Dermis blood vessel endothelial cell (primary cell): ENCODE data around the gene RXRB. TPM values are rescaled to one million over a fixed set of nuclear protein-coding genes. Genes with fewer than 3 reads are reported as not detected.
A peak's percentile ranks its signal among the peaks of the same experiment; 100 is the strongest.

Experiments
- DNase-seq: peaks from one replicate; pipeline ENCODE4 v3.0.0; 2010
- total RNA-seq: library from RNA; depleted of rRNA; stranded (reverse); fragments of >200 nt; gene quantifications from 2 replicates; pipeline ENCODE4 v1.2.3, GENCODE V29; 2014

Gene RXRB
- total RNA-seq, 1 donor from 2014 or later: 27.9 TPM

DNA sequence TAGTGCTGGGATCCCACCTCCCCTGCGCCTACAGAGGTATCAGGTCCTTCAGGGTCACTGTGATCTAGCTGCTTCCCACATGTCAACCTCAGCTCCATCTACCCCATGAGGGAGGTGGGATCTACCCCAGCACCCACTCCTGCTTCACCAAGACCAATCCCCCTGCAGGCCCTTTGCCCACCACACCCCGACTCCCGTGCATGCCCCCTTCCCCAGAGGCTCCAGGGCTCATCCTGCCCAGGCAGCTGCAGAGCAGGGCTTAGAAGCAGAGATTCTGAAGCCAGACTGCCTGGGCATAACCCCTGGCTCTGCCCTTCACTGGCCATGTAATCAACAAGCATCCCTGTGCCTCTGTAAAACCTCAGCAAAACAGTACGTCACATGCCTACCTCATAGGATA is 25.7 kb downstream of the RXRB start:
- DNase-seq: no peak

DNA sequence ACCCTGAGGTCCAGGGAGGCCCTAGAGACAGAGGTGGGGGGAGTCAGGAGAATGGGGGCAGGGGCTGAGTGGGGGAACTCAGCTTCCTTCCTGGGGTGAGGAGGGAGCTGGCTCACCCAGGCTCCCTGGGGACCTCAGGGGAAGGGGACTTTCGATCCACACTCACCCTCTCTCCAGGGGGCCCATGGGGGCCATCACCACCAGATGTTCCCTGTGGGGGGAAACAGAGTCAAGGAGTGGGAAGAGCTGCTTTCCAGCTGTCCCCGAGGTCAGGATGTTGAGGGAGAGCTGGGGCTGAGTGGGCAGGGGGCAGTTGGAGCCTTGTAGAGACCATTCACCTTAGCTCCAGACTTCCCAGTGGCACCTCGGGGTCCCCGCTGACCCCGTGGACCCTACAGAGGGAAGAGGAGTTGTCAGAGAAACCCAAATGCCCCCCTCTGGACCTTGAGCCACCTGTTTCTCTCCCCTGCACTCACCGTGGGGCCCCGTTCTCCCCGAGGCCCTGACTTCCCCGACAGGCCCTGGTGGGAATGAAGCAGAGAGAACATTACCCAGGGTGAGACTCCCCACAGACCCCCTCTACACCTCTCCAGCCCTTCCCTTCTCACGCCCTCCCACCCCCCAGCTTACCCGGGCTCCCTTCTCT is 26.8 kb downstream of the RXRB start:
- no peak for DNase-seq

DNA sequence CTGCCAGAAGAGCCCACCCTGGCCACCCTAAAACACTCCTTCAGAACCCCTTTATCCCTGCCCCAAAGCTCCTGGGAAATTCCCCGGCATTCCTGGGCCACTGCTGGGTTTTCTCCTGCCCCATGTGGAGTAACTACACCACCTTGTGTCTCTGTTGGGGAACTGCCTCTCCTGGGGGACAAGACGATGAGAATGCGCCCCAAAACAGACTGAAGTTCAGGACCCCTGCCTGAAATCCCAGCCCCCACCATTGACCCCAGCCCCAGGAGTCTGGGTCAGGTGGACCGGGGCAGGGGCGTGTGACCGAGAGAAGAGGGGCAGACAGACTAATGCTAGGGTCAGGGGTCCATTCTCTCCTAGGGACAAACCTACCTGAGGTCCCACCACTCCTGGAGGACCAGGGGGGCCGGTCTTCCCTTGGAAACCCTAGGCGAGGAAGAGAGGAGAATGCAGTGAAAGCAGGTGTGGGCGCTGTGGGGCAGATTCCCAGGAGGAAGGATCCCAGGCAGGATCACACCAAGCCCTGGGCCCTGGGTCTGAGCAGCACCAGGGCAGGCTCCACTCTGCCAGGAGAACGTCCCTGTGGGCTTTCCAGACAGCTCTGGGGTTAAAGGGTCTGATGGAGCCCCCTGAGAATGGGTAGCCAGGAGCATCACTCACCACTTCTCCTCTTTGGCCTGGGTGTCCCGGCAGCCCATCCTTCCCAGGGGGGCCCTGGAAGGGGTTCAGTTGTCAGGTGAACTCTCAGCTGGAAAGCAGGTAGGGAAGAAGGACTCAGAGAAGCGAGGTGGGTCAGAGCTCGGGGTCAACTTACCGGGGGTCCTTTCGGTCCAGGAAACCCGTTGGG is 27.6 kb downstream of the RXRB start:
- DNase-seq: peak; percentile 52

DNA sequence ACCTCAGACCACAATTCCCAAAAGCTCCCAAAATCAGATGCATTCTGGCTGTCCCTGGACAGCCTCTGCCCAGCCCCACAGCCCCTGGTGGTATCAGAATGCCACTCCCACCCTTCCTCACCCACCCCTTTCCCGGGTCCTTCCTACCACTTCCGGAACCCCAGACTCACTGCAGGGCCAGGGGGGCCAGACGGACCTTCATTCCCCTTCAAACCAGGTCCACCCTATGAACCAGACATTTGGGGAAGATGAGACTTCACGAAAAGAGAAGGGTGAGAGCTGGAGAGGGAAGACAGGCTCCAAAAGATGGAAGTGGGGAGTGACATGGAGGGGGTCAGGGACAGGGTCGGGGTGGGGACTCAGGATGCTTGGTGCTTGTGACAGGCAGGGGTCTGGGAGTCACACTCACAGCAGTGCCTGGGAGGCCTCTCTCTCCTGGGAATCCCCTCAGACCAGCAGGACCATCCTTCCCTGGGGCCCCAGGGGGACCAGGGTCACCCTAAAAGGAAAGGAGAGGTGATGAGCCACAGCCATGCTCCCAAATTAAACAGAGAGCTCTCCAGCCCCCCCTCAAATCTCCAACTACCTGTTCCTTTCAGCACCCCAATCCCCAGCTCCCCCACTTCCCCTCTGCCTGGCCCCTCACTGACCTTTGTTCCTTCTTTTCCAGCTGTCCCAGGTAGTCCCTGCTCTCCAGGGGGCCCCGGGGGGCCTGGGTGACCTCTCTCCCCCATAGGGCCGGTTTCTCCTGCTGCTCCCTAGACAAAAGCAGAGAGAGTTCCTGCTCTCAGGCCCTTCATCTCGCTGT is 28.4 kb downstream of the RXRB start:
- DNase-seq: no peak

DNA sequence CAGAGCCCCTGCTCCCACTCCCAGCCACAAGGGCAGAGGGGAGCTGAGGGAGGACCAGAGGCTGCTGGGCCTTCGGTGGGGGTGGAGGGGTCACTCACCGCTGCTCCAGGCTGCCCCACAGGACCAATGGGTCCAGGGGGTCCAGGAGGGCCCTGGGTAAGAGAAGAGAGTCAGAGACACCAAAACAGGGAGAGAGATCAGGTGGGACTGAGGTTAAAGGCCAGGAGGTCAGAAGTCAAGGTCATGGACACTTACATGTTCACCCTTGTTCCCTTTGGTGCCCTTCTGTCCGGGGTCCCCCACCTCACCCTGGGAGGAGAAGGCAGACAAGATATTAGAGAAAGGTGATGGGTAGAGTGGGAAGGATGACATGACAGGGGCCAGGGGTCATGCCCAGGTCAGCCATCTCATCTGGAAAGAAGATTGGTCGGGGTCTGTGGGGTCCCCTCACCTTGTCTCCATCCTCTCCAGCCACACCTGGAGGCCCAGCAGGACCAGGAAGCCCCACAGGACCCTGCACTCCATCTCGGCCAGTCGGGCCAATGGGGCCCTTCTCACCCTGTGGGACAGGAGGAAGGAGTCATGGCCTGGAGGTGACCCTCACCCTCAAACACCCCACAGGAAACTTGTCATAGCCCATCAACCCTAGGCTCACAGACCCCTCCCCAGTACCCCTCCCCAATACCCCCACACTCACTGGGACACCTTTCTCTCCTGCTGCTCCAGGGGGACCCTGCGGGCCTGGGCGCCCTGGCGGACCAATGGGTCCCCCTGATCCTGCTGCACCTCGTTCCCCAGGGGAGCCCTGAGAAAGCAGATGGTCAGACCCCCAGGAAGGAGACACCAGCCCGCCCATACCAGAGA is 29.2 kb downstream of the RXRB start:
- DNase-seq: no peak

DNA sequence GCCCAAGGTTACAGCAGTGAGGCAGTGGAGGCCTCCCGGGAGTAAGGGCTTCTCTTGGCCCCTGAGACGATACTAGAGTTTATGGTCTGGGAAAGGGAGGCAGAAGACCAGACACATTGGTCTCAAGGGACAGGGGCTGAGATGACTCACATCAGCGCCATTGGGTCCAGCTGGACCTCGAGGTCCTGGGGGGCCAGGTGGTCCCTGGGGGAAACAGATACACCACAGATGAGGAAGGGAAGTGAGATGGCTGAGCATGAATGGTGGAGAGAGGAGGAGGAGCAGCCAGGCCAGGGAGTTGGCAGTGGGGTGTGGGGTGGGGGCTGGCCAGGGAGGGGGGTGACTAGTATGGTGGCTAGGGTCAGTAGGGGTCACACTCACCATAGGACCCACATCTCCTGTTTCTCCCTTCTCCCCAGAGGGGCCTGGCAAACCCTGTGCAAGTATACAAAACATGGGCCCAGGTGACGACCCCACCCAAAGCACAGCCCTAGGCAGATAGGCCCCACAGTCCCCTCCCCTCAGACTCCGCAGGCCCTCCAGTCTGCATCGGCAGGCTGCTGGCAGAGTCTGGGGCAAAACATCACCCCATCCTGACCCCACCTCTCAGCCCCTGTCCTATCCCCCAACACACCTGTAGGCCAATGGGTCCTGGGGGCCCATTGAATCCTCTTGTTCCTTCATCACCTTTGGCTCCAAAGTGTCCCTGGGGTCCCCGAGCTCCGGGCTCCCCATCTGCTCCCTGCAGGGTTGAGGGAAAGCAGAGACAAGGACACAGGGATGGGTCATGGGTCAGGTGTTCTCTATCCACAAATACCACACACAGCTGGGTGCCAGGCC is 30.1 kb downstream of the RXRB start:
- no peak for DNase-seq

DNA sequence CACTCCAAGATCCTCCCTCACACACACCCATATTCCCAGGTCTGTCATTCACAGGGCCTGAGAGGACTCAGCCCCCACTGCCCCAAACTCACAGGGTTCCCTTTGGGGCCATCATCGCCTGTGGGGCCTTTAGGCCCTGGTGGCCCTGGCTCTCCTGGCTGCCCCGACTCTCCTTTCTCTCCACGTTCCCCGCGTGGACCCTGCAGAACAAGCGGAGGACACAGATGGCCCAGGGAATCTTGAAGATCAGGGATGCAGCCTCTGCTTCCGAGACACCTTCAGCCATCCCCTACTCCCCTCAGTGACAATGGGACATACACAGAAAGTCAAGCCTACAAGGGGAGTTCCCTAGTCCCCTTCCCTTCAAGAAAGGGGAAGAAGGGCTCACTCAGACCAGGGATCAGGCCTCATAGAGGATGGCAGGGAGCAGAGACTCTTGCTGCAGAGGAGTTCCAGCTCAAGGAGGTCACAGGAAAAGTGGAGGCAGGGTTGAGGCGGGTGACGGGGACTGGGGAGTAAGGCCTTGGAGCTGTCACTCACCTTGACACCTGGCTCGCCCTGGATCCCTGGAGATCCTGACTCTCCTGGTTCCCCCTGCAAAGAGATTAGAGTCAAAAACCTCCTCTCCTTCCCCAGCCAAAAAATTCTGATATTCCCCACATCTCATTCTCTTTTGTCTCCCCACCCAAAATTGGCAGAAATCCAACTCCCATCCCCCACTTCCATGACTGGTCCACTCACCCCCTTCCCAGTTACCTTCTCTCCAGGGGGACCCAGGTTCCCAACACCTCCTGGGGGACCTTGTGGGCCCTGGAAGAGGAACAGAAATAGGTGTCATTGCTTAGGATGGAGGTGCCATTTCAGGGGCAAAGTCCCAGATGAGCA is 30.9 kb downstream of the RXRB start:
- no peak for DNase-seq

DNA sequence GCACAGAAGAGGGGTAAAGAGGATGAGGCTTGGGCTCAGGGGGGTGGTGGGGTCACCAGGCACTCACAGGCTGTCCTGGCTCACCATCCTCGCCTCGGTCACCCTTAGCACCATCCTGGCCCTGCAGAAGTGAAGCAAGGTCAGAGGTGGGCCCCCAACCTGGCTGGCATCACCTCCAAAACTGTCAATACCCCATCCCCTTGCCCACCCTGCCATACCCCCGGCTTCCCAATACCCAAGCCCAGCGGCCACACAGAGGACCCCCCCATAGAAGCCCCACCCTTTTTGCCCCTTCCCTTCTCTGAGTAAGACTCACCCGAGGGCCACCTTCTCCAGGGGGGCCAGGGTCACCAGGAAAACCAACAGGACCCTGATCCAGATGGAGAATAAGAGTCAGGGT is 31.8 kb downstream of the RXRB start:
- no peak for DNase-seq

DNA sequence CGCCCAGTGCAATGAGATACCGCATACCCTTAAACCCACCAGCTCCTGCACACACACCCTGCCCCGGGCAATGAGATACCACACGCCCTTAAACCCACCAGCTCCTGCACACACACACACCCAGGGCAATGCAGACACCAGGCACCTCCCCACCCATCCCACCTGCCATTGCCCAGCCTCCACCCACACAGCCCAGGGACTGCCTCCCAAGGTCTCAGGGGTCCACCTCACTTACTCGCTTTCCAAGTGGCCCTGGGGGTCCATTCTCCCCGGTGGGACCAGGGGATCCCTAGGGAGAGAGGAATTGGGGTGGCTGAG is 32.2 kb downstream of the RXRB start:
- DNase-seq: no peak

DNA sequence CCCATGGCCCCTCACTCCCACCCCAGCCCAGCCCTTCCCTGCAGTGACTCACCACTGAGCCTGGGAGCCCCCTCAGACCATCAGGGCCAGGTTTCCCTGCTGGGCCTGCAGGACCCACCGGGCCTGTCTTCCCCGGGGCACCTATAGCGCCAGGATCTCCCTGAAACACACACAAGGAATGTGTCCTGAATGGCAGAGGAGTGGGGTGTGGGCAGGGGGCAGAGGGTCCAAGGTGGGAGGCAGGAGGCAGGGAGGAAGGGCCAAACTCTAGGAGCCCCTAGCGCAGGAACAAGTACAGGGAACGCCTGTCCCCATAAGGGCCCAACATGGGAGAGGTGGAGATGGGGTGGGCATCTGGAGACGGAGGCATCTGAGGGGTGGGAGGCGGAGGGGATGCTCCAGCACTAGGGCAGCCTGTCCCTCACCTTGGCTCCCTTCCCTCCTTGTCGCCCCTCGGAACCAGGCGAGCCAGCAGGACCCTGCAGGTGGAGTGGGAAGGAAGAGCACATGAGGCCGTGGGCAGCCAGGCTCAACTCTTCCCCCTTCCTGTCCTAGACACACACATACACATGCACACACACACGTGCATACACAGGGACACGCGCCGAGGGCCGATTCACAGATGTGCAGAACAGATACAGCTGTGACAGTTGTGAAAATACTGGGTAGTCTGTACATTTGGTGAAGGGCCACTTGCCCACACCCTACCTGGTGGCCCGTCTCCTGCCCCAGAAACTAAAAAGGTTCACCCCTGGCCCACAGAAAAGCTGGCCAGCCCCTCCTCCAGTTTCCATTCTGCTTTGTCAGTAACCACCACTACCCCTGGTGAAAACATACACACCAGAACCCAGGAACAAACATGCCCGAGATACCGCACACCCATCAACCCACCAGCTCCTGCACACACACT is 32.8 kb downstream of the RXRB start:
- no peak for DNase-seq

DNA sequence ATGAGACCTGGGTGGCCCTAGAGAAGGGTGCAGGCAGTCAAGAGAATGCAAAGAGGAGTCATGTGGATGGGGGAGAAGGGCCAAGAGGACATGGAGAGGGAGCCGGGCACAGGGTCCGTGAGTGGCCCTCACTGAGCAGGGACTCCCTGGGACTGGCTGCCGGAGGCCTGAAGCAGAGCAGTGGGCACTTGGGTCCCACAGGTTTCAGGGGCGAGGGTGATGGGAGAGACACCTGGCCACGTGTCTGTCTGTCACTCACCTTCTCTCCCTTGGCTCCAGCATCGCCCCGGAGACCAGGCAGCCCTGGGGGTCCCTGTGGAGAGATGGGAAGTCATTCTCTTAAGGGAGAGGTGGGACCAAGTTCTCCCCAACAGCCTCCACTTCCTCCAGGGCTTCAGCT is 33.7 kb downstream of the RXRB start:
- DNase-seq: no peak

DNA sequence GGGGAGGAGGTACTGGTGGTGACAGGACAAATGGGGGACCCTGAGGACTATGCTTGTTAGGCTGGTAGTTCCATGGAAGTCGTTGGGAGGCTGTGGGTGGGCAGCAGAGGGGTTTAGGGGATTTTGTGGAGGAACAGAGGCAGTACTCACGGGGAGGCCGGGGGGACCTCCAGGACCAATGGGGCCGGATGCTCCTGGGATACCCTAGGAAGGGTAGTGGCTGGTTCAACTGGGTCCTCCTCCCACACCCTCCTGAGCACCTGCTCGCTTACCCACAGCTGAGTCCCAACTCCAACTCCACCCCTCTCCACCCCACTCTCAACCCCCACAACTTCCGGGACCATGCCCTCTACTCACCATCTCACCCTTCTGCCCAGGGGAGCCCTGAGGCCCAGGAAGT is 34.1 kb downstream of the RXRB start:
- DNase-seq: no peak

DNA sequence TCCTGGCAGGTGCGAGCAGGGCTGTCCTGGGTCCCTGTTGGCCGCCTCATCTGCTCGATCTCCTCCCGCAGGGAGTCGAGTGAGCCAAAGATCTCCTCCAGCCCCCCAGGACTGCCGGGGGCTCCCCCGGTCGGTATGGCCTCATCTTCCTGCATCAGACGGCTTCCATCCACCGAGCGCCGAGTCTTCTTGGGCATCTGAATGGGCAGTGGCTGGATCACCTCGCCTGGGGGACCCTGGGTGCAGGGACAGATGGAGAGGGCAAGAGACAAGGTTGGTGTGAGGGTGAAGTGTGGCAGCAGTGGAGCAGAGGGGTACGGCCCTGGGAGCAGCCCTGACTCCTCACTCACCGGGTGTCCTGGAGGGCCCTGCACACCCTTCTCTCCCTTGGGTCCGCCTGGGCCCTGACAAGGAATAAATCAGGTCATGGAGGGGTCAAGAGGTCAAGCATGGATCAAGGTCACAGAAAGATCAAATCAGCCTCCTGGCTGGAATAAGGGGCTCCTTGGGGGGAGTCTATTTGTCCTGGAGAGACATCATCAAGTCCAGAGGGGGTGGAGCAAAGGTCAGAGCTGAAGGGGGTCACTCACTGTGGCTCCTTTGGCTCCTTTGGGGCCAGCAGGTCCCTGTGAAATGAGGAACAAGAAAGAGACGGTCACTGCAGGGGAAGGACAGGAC is 34.7 kb downstream of the RXRB start:
- DNase-seq: no peak

DNA sequence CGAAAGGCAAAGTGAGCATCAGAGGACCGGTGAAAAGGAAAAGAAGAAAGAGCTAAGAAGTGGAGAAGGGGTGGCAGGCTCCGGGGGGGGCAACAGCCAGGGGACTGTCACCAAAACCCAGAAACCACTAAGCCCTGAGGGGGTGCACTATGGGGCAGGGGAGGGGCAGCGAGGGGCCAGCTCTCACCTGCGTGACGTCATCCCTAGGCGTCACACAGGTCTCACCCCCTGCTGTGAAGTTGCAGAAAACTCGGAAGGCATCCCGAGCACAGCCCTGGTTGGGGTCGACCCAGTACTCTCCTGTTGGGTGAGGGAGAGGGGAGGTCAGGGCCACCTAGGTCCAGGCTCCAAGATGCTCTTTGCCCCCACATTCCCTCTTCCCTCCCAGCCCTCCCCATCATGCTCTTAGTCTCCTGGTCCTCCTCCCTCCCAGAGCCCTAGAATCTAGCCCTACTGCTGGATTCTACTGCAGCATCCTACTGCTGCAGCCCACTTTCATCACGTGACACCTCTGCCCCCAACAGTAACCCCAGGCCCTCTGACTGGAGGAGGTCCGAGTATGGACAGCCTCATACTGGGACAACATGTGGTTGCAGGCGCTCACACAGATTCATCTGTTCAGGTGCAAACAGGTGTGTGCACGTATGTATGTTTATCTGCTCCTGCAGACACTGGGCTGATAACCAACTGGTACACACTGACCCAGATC is 35.6 kb downstream of the RXRB start:
- DNase-seq: no peak

DNA sequence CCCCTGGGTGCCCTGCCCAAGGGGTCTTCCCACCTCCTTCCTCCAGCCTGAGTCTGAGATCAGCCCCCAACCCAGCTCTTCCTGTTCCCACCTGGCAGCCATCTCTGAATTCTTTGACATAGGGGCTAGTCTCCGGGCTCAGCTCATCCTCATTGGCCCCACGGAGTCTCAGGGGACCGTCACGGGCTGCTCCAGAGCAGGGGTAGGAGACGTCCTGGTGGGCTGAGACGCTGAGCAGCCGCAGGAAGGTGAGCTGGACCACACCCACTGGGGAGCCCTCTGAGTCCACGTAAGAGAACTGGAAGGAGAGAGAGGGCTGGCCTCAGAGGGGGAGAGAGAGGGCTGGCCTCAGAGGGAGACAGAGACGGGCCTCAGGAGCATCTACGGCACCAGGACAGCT is 36.3 kb downstream of the RXRB start:
- DNase-seq: no peak

DNA sequence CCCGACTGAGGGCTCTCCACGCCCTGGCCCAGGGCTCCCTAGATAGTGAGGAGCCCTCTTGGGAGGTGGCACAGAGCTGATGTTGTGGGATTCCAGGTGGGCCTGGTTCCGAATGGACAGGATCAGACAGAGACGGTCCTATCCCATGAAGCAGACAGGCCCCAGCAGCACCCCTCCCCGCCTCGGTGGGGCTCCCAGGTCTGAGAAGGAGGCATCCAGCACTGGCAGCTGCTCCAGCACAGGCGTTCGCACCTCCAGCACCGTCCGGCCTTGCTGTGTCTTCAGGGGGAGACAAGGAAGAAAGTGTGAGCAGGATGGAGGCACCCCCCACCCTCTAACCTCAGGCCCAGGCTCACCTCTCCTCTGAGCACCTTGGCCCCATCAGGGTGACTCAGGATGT is 36.9 kb downstream of the RXRB start:
- DNase-seq: no peak

DNA sequence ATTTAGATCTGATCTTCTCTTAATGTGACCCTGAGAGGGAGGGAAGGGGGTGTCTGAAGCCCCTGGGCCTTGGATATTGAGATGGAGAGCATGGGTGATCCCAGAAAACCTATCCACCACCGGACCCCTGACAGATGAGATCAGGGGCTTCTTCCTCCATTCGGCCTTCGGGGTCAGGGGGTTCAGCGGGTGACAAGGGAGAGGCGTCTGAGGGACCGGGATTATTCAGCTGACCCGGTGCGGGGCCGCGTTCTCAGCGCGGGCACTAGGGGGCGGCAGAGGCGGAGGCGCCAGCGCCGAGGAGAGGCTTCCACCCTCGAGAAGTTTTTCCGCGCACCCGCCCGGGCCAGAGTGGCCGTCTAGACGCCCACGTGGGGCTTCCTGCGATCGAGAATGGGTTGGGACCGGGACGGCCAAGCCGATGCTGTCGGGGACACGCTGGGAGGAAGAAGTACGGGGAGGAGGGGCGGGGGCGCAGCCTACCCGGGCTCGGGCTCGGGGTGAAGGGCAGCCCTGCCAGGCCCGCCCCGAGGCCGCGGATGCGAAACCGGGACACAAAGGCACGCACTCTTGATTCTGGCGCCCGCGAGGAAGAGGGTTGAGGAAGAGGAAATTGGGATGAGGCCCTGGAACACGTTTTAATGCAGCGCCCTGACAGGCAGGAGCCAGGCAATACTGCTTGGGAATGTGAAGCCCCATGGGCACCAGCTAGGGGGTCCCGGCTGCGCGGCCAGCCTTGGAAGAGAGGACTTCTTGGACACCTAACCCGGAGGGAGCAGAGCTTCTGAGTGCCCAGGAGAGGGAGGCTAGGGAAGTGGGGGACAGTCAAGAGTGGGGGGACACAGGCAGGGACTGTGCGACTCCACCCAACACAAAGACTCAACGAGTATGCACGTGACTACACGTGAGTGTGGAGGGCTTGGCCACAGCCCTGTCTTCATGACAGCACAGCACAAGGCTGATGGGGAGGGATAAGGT is 38.8 kb downstream of the RXRB start:
- DNase-seq: peak; percentile 74
